SU-DHL-6 (cell line): ENCODE results near the gene SH3RF1.

Experiments
- H2AFZ ChIP-seq: fragments of 200-600 bp; sonication (generic); 2 replicates; pipeline ENCODE4 v1.6.1; 2014; ENCODE audit warnings: low read depth, mild to moderate bottlenecking, moderate library complexity, mixed read lengths, antibody characterized with exemption, low read length; ENCODE audit not compliant: severe bottlenecking
- H3F3A ChIP-seq: fragments of 200-600 bp; shearing (Covaris generic); 2 replicates; pipeline ENCODE4 v1.6.0; 2016; ENCODE audit warnings: antibody characterized with exemption, mild to moderate bottlenecking; ENCODE audit not compliant: insufficient read depth
- H3K27ac ChIP-seq: fragments of 200-600 bp; sonication (generic); 2 replicates; pipeline ENCODE4 v1.5.1; 2016; ENCODE audit warnings: low read depth, mild to moderate bottlenecking, low read length, moderate library complexity, mixed read lengths
- H3K27me3 ChIP-seq: fragments of 200-600 bp; sonication (generic), shearing (Covaris generic); 2 replicates; pipeline ENCODE4 v1.6.0; 2014; ENCODE audit warnings: mild to moderate bottlenecking, low read length
- H3K36me3 ChIP-seq: fragments of 200-600 bp; sonication (generic); 2 replicates; pipeline ENCODE4 v1.6.1; 2014; ENCODE audit warnings: mild to moderate bottlenecking, low read length, mixed read lengths
- H3K4me2 ChIP-seq: fragments of 300-600, 200-600 bp; shearing (Covaris generic), sonication (generic); 2 replicates; pipeline ENCODE4 v1.6.0; 2014; ENCODE audit warnings: low read length, low read depth, mild to moderate bottlenecking; ENCODE audit not compliant: poor library complexity, severe bottlenecking
- H3K4me3 ChIP-seq: fragments of 200-600 bp; sonication (generic); 2 replicates; pipeline ENCODE4 v1.5.1; 2014; ENCODE audit warnings: antibody characterized with exemption, low read length, mild to moderate bottlenecking, mixed read lengths; ENCODE audit not compliant: insufficient read depth, poor library complexity, severe bottlenecking
- H3K79me2 ChIP-seq: fragments of 200-600 bp; sonication (generic); 2 replicates; pipeline ENCODE4 v1.6.1; 2014; ENCODE audit warnings: mild to moderate bottlenecking, low read length, moderate library complexity; ENCODE audit not compliant: insufficient read depth
- H3K9ac ChIP-seq: fragments of 200-600 bp; sonication (generic); 2 replicates; pipeline ENCODE4 v1.7.0; 2014; ENCODE audit warnings: mild to moderate bottlenecking, low read length
- H3K9me2 ChIP-seq: fragments of 200-600 bp; sonication (generic); replicated peaks from 2 replicates; pipeline ENCODE4 v1.6.1; 2014; ENCODE audit warnings: low read length; ENCODE audit not compliant: insufficient read depth
- H3K9me3 ChIP-seq: fragments of 200-600 bp; sonication (generic); 2 replicates; pipeline ENCODE4 v1.6.1; 2014; ENCODE audit warnings: low read length, mixed read lengths; ENCODE audit not compliant: insufficient read depth
- H4K20me1 ChIP-seq: fragments of 200-600 bp; sonication (generic); 2 replicates; pipeline ENCODE4 v1.6.1; 2014; ENCODE audit warnings: low read depth, mild to moderate bottlenecking, antibody characterized with exemption, low read length, moderate library complexity, mixed read lengths
- EZH2phosphoT487 ChIP-seq: fragments of 200-600 bp; sonication (generic), shearing (Covaris generic); conservative IDR thresholded peaks from 2 replicates; pipeline ENCODE4 v1.6.1; 2018; ENCODE audit warnings: mild to moderate bottlenecking, antibody characterized with exemption, low read length, moderate library complexity, mixed read lengths
- TF ChIP-seq, protein P1 (sequence below): fragments of 200-600 bp; sonication (generic); IDR thresholded peaks from one replicate; pipeline ENCODE4 v1.5.1; 2017; ENCODE audit warnings: antibody characterized with exemption, mild to moderate bottlenecking, low read length, moderate library complexity; ENCODE audit not compliant: insufficient read depth, poor library complexity, severe bottlenecking

SH3RF1 gene

DNA sequence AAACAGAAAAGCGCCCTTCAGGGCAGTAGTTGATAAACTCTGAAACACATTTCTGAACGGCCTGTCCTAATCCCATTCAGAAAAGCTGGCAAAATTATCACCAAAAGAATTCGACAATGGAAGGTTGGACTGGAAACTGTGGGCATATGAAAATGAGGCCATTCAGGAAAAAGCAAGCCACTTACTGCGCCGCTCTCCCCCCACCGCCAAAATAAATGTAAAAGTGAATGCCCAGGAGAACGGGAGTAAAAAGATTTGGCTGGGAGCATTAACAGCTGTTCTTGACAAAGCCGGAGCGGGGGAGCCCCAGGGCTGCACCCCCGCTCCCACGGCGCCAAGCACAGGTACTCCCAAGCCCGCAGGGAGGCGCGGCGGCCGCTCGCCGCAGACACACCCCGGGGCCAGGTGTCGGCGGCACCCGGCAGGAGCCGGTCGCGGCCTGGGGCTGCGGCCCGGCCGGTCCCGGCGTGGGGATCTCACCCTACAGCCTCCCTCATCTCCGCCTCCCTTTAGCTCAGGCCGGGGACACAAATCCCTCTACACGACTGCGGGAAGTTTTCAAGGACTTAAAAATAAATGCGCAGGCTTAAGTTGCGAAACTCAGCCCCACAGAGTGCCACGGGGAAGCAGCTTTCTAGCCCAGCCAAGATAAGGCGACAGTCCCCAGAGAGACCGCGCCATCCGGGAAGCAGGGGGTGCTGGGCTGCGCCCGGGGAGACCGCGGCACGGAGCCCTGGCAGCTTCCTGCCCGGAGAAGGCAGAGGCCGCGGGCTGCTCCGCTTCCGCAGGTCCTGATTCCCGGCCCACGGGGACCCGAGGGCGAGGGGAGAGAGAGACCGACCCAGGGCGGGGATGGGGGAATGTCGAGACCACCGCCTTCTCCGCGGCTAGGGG, 593 bp downstream of the SH3RF1 start:
- Histone ChIP-seq H3K36me3 (no peaks in the 10 kb centered on the region), H4K20me1 (no peaks in the 10 kb centered on the region), H3K9ac (peak overlapping the region; percentile 56), H3K9me2 (no peaks in the 10 kb centered on the region), H3K79me2 (no peaks in the 10 kb centered on the region), H2AFZ (peak overlapping the region; percentile 98), H3K27ac (no peak overlapping the region), H3K27me3 (no peaks in the 10 kb centered on the region), H3F3A (no peaks in the 10 kb centered on the region), H3K4me3 (peak overlapping the region; percentile 72), H3K4me2 (peak overlapping the region; percentile 89), H3K9me3 (no peaks in the 10 kb centered on the region)
- no peak for TF ChIP-seq EZH2phosphoT487
- TF ChIP-seq, protein P1, sequence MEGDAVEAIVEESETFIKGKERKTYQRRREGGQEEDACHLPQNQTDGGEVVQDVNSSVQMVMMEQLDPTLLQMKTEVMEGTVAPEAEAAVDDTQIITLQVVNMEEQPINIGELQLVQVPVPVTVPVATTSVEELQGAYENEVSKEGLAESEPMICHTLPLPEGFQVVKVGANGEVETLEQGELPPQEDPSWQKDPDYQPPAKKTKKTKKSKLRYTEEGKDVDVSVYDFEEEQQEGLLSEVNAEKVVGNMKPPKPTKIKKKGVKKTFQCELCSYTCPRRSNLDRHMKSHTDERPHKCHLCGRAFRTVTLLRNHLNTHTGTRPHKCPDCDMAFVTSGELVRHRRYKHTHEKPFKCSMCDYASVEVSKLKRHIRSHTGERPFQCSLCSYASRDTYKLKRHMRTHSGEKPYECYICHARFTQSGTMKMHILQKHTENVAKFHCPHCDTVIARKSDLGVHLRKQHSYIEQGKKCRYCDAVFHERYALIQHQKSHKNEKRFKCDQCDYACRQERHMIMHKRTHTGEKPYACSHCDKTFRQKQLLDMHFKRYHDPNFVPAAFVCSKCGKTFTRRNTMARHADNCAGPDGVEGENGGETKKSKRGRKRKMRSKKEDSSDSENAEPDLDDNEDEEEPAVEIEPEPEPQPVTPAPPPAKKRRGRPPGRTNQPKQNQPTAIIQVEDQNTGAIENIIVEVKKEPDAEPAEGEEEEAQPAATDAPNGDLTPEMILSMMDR: no peak

DNA sequence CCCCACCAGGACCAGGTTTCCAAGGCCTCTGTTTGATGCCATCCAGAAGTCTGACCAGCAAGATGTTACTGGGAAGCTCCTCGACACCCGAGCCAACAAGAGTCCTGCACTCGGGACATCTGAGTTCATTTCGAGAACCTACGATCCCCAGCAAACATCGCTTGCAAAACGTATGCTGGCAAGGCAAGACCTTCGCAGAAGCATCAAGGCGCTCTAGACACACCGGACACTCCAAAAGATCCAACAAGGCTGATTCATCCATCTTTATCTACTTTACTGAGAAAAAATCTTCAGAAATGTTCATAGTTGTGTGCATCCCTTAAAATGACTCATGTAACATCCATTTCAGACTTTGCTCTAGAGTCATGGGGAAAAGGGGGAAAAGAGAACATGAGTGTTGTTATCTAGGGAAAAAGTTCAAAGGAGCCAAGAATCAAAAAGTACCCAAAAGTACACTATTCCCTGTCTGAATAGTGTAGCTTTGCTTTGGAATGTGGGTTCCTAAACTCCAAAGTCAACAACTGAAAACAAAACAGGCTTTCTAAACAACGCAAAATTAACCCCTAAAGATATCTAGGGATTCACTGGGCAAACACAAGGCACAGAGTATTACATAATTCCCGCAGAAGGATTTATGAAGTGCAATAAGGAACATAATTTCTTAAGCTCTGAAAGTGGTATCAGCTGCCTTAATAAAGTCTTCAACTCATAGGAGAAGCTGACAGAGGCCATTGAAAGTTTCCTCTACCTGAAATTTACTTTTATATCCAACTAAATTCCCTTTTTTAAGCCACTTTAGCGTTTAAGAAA, 1.6 kb downstream of the SH3RF1 start:
- TF ChIP-seq, protein P1: no peak
- no peak for TF ChIP-seq EZH2phosphoT487
- Histone ChIP-seq H3K27ac (no peak overlapping the region), H4K20me1 (no peaks in the 10 kb centered on the region), H3K27me3 (no peaks in the 10 kb centered on the region), H3F3A (no peaks in the 10 kb centered on the region), H3K4me3 (no peak overlapping the region), H2AFZ (no peak overlapping the region), H3K9me3 (no peaks in the 10 kb centered on the region), H3K9ac (no peak overlapping the region), H3K79me2 (no peaks in the 10 kb centered on the region), H3K36me3 (no peaks in the 10 kb centered on the region), H3K4me2 (peak overlapping the region; percentile 89), H3K9me2 (no peaks in the 10 kb centered on the region)

DNA sequence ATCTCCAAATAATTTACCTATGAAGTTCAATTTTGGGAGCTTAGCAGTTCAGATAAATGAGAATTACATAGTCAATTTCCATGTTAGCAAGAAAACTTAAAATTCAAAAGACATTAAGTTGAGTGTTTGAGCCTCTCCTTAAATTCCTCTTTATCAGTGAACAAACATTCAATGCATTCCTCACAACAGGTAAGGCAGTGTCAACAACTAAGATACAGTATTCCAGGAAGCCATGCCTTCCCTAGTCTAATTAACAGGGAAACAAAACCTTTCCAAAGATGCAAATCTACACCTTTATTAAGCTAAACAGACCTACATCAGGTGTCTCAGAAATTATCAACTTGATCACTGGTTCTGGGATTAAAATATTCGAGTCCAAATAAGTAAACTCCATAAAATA, 3.7 kb downstream of the SH3RF1 start:
- no peaks in the 10 kb centered on the region for H3K27me3 ChIP-seq
- no peaks in the 10 kb centered on the region for H3K9me3 ChIP-seq
- H3K27ac ChIP-seq: no peak overlapping the region
- H3K79me2 ChIP-seq: no peaks in the 10 kb centered on the region
- H3K4me3 ChIP-seq: no peak overlapping the region
- no peaks in the 10 kb centered on the region for H3F3A ChIP-seq
- H4K20me1 ChIP-seq: no peaks in the 10 kb centered on the region
- no peak overlapping the region for H3K4me2 ChIP-seq
- no peaks in the 10 kb centered on the region for H3K36me3 ChIP-seq
- H3K9me2 ChIP-seq: no peaks in the 10 kb centered on the region
- no peak overlapping the region for H2AFZ ChIP-seq
- no peak for TF ChIP-seq EZH2phosphoT487
- TF ChIP-seq, protein P1: no peak
- H3K9ac ChIP-seq: no peak overlapping the region
